Neural cell (in vitro differentiated cells): ENCODE measurements around the gene RASAL2.

Experiments
- EP300 ChIP-seq: fragments of 450-650 bp; conservative IDR thresholded peaks from 2 replicates; pipeline ENCODE4 v1.6.1; 2014; ENCODE audit warnings: antibody characterized with exemption, mild to moderate bottlenecking, moderate library complexity; ENCODE audit not compliant: poor library complexity, severe bottlenecking
- EZH2 ChIP-seq: fragments of 200-600, 300-800 bp; shearing (Covaris generic), sonication (generic); IDR thresholded peaks from 2 replicates; pipeline ENCODE4 v1.6.1; 2014; ENCODE audit warnings: antibody characterized with exemption, low read length, borderline replicate concordance, mild to moderate bottlenecking; ENCODE audit not compliant: insufficient read depth, poor library complexity, severe bottlenecking
- MXI1 ChIP-seq: fragments of 450-650 bp; conservative IDR thresholded peaks from 2 replicates; pipeline ENCODE4 v1.6.1; 2014; ENCODE audit warnings: antibody characterized with exemption, mild to moderate bottlenecking; ENCODE audit not compliant: poor library complexity, severe bottlenecking
- POLR2AphosphoS5 ChIP-seq: IDR thresholded peaks from 2 replicates; pipeline ENCODE4 v1.6.1; 2012
- RAD21 ChIP-seq: fragments of 450-650 bp; conservative IDR thresholded peaks from 2 replicates; pipeline ENCODE4 v1.6.1; 2014; ENCODE audit warnings: antibody characterized with exemption, mild to moderate bottlenecking, moderate library complexity
- REST ChIP-seq: IDR thresholded peaks from 2 replicates; pipeline ENCODE4 v1.6.1; 2012; ENCODE audit warnings: borderline replicate concordance
- TAF1 ChIP-seq: IDR thresholded peaks from 2 replicates; pipeline ENCODE4 v1.6.1; 2012; ENCODE audit warnings: low read depth
- TF ChIP-seq, protein P1 (sequence below): fragments of 450-650 bp; IDR thresholded peaks from 2 replicates; pipeline ENCODE4 v1.5.1; 2014; ENCODE audit warnings: antibody characterized with exemption, mild to moderate bottlenecking, moderate library complexity; ENCODE audit not compliant: poor library complexity, severe bottlenecking

GRCh38 chr1:178450871-178451270 lies 357.0 kb downstream of the RASAL2 start:
- TF ChIP-seq POLR2AphosphoS5 (no peak), EZH2 (no peak), MXI1 (no peak), EP300 (no peak), RAD21 (no peak), TAF1 (no peak), REST (no peak)
- TF ChIP-seq, protein P1, sequence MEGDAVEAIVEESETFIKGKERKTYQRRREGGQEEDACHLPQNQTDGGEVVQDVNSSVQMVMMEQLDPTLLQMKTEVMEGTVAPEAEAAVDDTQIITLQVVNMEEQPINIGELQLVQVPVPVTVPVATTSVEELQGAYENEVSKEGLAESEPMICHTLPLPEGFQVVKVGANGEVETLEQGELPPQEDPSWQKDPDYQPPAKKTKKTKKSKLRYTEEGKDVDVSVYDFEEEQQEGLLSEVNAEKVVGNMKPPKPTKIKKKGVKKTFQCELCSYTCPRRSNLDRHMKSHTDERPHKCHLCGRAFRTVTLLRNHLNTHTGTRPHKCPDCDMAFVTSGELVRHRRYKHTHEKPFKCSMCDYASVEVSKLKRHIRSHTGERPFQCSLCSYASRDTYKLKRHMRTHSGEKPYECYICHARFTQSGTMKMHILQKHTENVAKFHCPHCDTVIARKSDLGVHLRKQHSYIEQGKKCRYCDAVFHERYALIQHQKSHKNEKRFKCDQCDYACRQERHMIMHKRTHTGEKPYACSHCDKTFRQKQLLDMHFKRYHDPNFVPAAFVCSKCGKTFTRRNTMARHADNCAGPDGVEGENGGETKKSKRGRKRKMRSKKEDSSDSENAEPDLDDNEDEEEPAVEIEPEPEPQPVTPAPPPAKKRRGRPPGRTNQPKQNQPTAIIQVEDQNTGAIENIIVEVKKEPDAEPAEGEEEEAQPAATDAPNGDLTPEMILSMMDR: no peak
